RWPE1 (cell line): ENCODE results near the gene ZFPM1.
A peak's percentile ranks its signal among the peaks of the same experiment; 100 is the strongest.

ENCODE experiments used
- CTCF ChIA-PET: fragments of 350-600 bp; sonication (Branson Sonifier 250); formaldehyde crosslinking; extraction: SDS; loops from one replicate; lab custom pipeline; 2021; lab: Yijun Ruan, JAX
- POLR2A ChIA-PET: fragments of 400-600 bp; formaldehyde crosslinking; extraction: SDS; loops from one replicate; lab custom pipeline; 2020; ENCODE audit warnings: antibody characterized with exemption; ENCODE audit not compliant: low non-redundant PET; lab: Yijun Ruan, JAX
- DNase-seq: peaks from one replicate; pipeline ENCODE4 v3.0.0; 2012; ENCODE audit warnings: low spot score
- H3K27ac ChIP-seq: fragments of 450-650 bp; 2 replicates; pipeline ENCODE4 v1.5.1; 2017
- TF ChIP-seq, protein P1 (sequence below): fragments of 450-650 bp; conservative IDR thresholded peaks from 2 replicates; pipeline ENCODE4 v1.5.1; 2017; ENCODE audit warnings: low read depth, mild to moderate bottlenecking

The ZFPM1 gene

DNA sequence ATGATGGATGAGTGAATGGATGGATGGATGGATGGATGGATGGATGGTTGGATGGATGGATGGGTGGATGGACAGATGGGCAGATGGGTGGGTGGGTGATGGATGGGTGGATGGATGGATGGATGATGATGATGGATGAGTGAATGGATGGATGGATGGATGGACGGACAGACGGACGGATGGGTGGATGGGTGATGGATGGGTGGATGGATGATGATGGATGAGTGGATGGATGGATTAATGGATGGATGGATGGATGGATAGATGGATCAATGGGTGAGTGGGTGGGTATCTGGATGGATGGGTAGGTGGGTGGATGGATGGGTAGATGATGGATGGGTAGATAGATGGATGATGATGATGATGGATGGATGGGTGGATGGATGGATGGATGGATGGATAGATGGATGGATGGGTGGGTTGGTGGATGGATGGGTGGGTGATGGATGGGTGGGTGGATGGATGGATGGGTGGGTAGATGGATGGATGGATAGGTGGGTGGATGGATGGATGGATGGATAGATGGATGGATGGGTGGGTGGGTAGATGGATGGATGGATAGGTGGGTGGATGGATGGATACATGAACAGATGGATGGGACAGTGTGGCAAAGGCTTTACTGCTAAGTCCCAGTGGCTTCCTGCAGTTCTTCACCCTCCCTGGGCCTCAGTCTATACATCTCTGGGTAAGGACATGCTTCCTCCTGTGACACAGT is 30.2 kb upstream of the ZFPM1 start:
- ChIA-PET CTCF (no interaction called here), POLR2A (no interaction called here)
- DNase-seq = no peak

DNA sequence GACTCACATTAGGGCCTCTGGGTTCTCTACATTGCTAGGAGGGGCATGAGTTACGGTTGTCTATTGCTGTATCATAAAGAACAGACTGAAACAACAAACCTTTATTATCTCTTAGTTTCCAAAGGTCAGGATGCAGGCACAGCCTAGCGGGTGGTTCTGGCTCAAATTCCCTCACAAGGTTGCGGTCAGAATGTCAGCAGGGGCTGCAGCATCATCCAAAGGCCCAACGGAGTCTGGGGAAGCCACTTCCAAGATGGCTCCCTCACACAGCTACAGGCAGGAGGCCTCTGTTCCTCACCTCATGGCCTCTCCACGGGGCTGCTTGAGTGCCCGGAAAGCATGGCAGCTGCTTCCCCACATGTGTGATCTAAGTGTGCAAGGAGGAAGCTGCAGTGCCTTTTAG is 29.6 kb upstream of the ZFPM1 start:
- POLR2A ChIA-PET = no interaction called here
- TF ChIP-seq, protein P1, sequence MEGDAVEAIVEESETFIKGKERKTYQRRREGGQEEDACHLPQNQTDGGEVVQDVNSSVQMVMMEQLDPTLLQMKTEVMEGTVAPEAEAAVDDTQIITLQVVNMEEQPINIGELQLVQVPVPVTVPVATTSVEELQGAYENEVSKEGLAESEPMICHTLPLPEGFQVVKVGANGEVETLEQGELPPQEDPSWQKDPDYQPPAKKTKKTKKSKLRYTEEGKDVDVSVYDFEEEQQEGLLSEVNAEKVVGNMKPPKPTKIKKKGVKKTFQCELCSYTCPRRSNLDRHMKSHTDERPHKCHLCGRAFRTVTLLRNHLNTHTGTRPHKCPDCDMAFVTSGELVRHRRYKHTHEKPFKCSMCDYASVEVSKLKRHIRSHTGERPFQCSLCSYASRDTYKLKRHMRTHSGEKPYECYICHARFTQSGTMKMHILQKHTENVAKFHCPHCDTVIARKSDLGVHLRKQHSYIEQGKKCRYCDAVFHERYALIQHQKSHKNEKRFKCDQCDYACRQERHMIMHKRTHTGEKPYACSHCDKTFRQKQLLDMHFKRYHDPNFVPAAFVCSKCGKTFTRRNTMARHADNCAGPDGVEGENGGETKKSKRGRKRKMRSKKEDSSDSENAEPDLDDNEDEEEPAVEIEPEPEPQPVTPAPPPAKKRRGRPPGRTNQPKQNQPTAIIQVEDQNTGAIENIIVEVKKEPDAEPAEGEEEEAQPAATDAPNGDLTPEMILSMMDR = no peak
- peak overlapping the region; percentile 88 for H3K27ac ChIP-seq
- CTCF ChIA-PET = no interaction called here
- DNase-seq = no peak

More for the DNA sequence above, 30.2 kb upstream of the ZFPM1 start:
- TF ChIP-seq, protein P1 = no peak
- H3K27ac ChIP-seq = no peak overlapping the region

DNA sequence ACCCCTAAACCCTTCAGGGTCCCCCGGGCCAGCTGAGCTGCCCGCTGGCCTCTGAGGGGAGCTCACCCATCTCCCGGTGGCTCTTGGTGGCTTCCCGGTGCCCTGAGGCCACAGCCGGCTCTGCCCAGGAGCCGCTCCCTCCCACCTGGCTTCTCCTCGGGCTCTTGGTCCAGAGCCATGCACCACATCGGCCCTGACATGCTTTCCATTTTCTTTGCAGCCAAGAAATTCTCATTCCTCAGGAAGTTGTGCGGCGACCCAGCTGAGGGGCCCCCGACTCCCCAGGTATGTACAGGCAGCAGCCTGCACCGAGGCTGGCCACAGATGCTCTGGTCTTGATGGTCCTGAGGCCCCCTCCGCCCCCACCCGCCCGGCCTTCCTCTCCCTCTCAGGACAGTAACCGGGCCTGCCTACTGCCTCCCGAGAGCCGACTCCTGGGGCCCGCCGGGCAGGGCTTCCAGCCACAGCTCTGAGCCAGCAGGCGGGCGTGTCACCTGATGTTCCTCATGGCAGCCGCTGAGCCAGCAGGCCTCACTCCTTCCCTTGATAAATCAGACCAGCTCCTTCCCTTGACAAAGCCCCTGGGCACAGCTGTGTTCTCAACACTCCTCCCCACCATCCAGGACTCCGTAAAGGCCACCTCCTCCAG is 28.4 kb upstream of the ZFPM1 start:
- peak overlapping the region; percentile 88 for H3K27ac ChIP-seq
- TF ChIP-seq, protein P1 = no peak
- ChIA-PET POLR2A (no interaction called here), CTCF (interaction anchor here (0.5 to 0.7 kb wide), 2 partner anchors 102 to 906 kb away, joined by 3 to 7 read pairs; no protein-coding TSS in a partner anchor)
- DNase-seq = no peak

DNA sequence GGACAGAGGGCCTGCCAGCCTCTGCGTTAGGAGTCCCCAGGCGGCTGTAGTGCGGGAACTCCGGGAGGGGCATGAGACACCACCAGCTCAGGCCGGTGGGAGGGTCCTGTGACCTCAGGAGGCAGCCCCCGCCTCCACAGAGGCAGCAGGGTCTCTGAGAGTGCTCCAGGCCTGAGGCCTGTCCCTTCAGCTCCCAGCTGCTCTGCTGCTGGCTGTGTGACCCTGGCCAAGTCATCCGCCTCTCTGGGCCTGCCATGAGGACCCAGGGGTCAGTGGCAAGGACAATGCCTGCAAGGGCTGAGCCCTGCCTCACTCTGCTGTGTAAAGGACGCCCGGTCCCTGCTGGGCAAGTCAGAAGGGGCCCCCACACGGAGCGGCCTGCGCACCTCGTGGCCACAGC is 27.1 kb upstream of the ZFPM1 start:
- ChIA-PET POLR2A (no interaction called here), CTCF (interaction anchor here (1.4 kb wide), 1 partner anchor 12 kb away, joined by 3 read pairs; no protein-coding TSS in a partner anchor)
- no peak overlapping the region for H3K27ac ChIP-seq
- DNase-seq = no peak
- TF ChIP-seq, protein P1 = no peak

DNA sequence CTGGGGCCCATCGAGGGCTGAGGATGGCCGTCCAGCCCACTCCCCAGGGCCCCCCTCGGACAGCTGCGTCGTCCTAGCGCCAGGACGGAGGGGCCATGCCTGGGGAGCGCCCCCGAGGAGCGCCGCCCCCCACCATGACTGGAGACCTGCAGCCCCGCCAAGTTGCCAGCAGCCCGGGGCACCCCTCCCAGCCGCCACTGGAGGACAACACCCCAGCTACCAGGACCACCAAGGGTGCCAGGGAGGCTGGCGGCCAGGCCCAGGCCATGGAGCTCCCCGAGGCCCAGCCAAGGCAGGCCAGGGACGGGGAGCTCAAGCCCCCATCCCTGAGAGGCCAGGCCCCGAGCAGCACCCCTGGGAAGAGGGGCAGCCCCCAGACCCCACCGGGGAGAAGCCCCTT is 25.7 kb upstream of the ZFPM1 start:
- no peak overlapping the region for H3K27ac ChIP-seq
- no peak for DNase-seq
- TF ChIP-seq, protein P1 = no peak
- ChIA-PET CTCF (interaction anchor here (0.6 to 0.7 kb wide), 4 partner anchors 56 to 729 kb away, joined by 3 read pairs; no protein-coding TSS in a partner anchor), POLR2A (no interaction called here)

DNA sequence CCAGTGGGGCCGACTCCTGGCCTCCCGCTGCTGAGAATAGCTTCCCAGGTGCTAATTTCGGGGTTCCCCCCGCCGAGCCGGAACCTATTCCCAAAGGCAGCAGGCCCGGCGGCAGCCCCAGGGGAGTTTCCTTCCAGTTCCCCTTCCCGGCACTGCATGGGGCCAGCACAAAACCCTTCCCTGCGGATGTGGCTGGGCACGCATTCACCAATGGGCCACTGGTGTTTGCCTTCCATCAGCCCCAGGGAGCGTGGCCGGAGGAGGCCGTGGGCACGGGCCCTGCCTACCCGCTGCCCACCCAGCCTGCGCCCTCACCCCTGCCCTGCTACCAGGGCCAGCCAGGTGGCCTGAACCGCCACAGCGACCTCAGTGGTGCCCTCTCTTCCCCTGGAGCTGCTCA is 24.9 kb upstream of the ZFPM1 start:
- ChIA-PET CTCF (interaction anchor here (0.5 to 0.6 kb wide), 2 partner anchors 9 to 28 kb away, joined by 3 read pairs; no protein-coding TSS in a partner anchor), POLR2A (no interaction called here)
- H3K27ac ChIP-seq = no peak overlapping the region
- DNase-seq = no peak
- TF ChIP-seq, protein P1 = no peak
